Epidermal melanocyte (primary cell): ENCODE measurements around the gene UNC5A.

Experiments
- DNase-seq: peaks from one replicate; pipeline ENCODE4 v3.0.0; 2011; ENCODE audit warnings: low spot score; ENCODE audit not compliant: insufficient read length

Gene UNC5A

GRCh38 chr5:176844706-176845391, 34.5 kb downstream of the UNC5A start:
- DNase-seq = no peak

- no peak for DNase-seq
Observed at GRCh38 chr5:176845392-176845713, 35.0 kb downstream of the UNC5A start.

GRCh38 chr5:176846335-176847140, 36.2 kb downstream of the UNC5A start:
- no peak for DNase-seq

GRCh38 chr5:176847148-176847547, 36.8 kb downstream of the UNC5A start:
- no peak for DNase-seq

- no peak for DNase-seq
Observed at GRCh38 chr5:176847726-176848290, 37.4 kb downstream of the UNC5A start.

GRCh38 chr5:176848651-176849050, 38.3 kb downstream of the UNC5A start:
- DNase-seq = no peak

- DNase-seq = no peak
Observed at GRCh38 chr5:176849611-176850227, 39.4 kb downstream of the UNC5A start.

GRCh38 chr5:176850371-176851245, 40.2 kb downstream of the UNC5A start:
- no peak for DNase-seq

- DNase-seq = no peak
Observed at GRCh38 chr5:176851380-176851779, 41.0 kb downstream of the UNC5A start.

GRCh38 chr5:176851871-176852658, 41.7 kb downstream of the UNC5A start:
- DNase-seq = no peak

- DNase-seq = no peak
Observed at GRCh38 chr5:176853151-176853778, 42.9 kb downstream of the UNC5A start.

GRCh38 chr5:176854164-176854563, 43.8 kb downstream of the UNC5A start:
- DNase-seq = no peak

- no peak for DNase-seq
Observed at GRCh38 chr5:176855598-176855997, 45.2 kb downstream of the UNC5A start.

- no peak for DNase-seq
Observed at GRCh38 chr5:176856746-176857145, 46.4 kb downstream of the UNC5A start.

- DNase-seq = no peak
Observed at GRCh38 chr5:176857216-176857893, 47.0 kb downstream of the UNC5A start.

GRCh38 chr5:176857894-176858273, 47.5 kb downstream of the UNC5A start:
- no peak for DNase-seq

- DNase-seq = no peak
Observed at GRCh38 chr5:176859916-176860315, 49.6 kb downstream of the UNC5A start.

GRCh38 chr5:176860381-176860780, 50.0 kb downstream of the UNC5A start:
- DNase-seq = no peak

GRCh38 chr5:176861276-176861675, 50.9 kb downstream of the UNC5A start:
- no peak for DNase-seq
